NCI-H2171 treated with DMSO at 0.1 percent for 48 hours (cell line): ENCODE measurements around the gene GNAS-AS1.

Source experiments
- DNase-seq: peaks from one replicate; lab custom pipeline; 2025; lab: John Stamatoyannopoulos, UW

Gene GNAS-AS1

GRCh38 chr20:58808271-58809046 is 42.2 kb downstream of the GNAS-AS1 start:
- no peak for DNase-seq

GRCh38 chr20:58807801-58808200 is 42.9 kb downstream of the GNAS-AS1 start:
- DNase-seq = no peak

- no peak for DNase-seq
Measured at GRCh38 chr20:58803533-58803932, 47.2 kb downstream of the GNAS-AS1 start.

- DNase-seq = no peak
Measured at GRCh38 chr20:58802061-58802460, 48.6 kb downstream of the GNAS-AS1 start.

- DNase-seq = no peak
Measured at GRCh38 chr20:58800134-58800871, 50.4 kb downstream of the GNAS-AS1 start.

- no peak for DNase-seq
Measured at GRCh38 chr20:58797371-58798338, 53.0 kb downstream of the GNAS-AS1 start.

GRCh38 chr20:58795923-58796245 is 54.8 kb downstream of the GNAS-AS1 start:
- DNase-seq = no peak

GRCh38 chr20:58795181-58795922 is 55.4 kb downstream of the GNAS-AS1 start:
- DNase-seq = no peak

- no peak for DNase-seq
Measured at GRCh38 chr20:58794510-58795180, 56.1 kb downstream of the GNAS-AS1 start.

GRCh38 chr20:58793512-58794420 is 56.9 kb downstream of the GNAS-AS1 start:
- no peak for DNase-seq

- no peak for DNase-seq
Measured at GRCh38 chr20:58792426-58792825, 58.3 kb downstream of the GNAS-AS1 start.

GRCh38 chr20:58791286-58791685 is 59.4 kb downstream of the GNAS-AS1 start:
- DNase-seq = no peak

- DNase-seq = peak; percentile 65
Measured at GRCh38 chr20:58790454-58790853, 60.2 kb downstream of the GNAS-AS1 start.

- DNase-seq = no peak
Measured at GRCh38 chr20:58788896-58789544, 61.7 kb downstream of the GNAS-AS1 start.

GRCh38 chr20:58787211-58788005 is 63.3 kb downstream of the GNAS-AS1 start:
- DNase-seq = no peak

GRCh38 chr20:58784321-58785074 is 66.2 kb downstream of the GNAS-AS1 start:
- no peak for DNase-seq

- DNase-seq = no peak
Measured at GRCh38 chr20:58783511-58784011, 67.1 kb downstream of the GNAS-AS1 start.

GRCh38 chr20:58781138-58781537 is 69.6 kb downstream of the GNAS-AS1 start:
- DNase-seq = no peak
